ENCODE data around the gene IQCC.

GRCh38 chr1:32159189-32159588 is 46.3 kb upstream of the IQCC start:
- TF ChIP-seq CTCF (IDR thresholded peaks at IDR 0.05; ENCODE audit: low read length) = no peak
- TF ChIP-seq EZH2 (IDR thresholded peaks at IDR 0.05; ENCODE audit: borderline replicate concordance, low read length) = no peak
